GM19023 (cell line): ENCODE results near the gene DDB1.
"Not testable (repeated sequence)": the region's sequence is repeated elsewhere in the genome, so short reads cannot be mapped to it uniquely, and the experiment has no call there.

Experiments used
- ATAC-seq: cut with Tn5 transposase; IDR thresholded peaks from one replicate; pipeline ENCODE4 v1.9.1; 2021; ENCODE audit warnings: mild to moderate bottlenecking, moderate library complexity; ENCODE audit not compliant: unreplicated experiment

DDB1 gene

DNA sequence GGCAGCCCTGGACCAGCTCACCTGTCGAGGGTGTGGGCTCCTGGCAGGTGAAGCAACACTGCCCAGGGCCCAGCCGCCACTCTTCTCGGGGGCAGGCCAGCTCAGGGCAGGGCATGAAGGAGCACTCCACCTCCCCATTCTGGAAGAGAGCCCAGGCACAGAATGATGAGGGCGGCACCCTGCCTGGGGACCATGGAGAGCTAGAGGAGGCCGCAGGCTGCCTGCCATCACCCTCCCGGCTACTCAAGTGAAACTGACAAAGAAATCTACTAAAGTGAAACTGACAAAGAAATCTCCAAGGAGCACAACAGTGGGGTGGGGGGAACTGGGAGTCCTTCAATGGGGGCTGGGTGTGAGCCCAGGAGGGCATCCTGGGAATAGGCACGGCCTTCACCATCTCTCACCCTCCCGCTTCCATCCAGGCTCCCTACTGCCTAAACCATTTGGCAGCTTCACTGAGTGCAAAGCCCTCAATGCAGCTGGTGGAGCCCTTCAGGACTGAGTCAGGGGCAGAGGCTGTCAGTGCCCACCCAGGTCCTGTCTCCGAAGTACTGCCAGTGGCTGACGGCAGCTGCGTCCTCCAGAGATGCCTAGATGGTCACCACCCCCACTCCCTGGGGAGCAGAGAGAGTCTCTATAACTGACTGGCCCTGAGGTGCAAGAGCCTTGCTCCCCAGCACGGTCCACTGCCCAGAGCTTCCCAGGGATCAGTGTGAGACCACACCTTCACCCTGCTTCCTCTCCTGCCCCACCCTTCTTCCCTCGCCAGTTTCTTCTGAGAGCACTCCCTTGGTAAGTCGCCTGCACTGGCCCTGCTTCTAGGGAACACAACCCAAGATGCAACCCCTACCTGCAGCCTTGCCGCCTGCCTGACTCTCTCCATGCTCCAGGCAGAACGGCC lies 59.5 kb downstream of the DDB1 start:
- no peak for ATAC-seq

DNA sequence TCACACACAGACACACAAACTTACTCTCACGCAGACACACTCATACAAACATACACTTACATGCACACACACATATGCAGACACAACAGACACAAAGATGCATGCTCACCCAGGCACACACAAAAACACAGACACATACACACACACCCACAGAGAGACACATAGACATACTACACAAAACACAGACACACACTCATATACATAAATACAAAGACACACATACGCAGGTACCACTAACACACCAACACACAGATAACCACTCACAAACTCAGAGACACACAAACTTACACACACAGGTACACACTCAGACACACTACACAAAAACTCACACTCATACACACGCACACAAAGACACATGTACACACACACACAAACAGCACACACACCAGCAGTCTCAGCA lies 60.2 kb downstream of the DDB1 start:
- no peak for ATAC-seq

- ATAC-seq: no peak
Observed at GRCh38 chr11:61270354-61271076, 62.4 kb downstream of the DDB1 start.

- ATAC-seq: no peak
Observed at GRCh38 chr11:61268588-61269250, 64.2 kb downstream of the DDB1 start.

GRCh38 chr11:61267437-61267841 lies 65.5 kb downstream of the DDB1 start:
- no peak for ATAC-seq

DNA sequence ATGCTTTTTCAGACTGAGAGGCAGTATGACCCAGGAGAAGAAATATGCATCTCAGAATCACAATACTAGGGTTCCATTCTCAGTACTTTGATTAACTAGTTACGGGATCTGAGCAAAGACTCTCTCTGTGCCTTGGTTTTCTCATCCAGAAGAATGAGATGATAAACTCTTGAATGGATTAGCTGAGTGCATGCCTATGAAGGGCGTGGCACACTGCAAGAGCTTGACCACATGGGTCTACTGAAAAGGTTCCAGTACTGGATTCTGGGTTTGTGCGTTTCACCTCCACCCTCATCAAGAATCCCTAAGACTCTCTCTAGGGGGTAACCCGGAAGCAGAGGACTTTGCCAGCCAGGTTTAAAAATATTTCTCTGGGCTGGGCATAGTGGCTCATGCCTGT lies 66.3 kb downstream of the DDB1 start:
- no peak for ATAC-seq

DNA sequence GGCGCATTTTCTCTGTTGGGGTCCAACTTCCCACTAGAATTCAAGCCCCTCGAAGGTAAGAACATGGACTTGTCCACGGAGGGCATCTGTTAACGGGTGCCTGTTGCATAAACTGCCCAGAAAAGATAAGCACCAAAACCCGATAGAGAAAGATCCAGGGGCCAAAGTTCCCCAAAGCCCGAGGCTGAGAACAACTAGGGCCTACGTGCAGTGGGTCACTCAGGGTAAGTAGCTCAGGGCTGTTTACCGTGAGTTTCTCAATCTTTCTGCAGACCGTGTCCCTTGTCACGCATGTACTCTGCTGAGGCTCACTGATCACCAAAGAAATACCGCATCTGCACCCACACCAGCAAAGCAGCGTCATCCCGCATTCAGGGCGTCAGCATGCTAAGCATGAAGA lies 67.5 kb downstream of the DDB1 start:
- no peak for ATAC-seq

GRCh38 chr11:61264795-61265194 lies 68.1 kb downstream of the DDB1 start:
- ATAC-seq: no peak

DNA sequence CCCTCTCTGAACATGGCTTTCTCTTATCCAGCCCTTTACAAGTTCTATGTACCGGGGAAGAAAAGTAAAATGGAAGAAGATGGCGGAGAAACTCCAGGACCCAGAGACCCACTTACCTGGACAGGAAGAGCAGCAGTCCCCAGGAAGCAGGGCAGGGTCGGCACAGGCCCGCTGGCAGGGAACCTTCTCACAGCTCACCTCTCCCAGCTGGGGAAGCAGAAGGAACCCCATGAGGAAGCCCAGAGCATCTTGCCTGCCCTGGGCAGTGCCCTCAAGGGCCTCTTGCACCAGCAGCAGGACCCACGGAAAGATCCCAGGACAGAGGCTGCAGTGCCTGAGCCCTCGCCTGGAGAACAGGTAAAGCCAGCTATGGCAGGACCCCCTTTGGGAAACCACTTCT lies 68.5 kb downstream of the DDB1 start:
- no peak for ATAC-seq

- ATAC-seq: no peak
Observed at GRCh38 chr11:61259363-61259762, 73.5 kb downstream of the DDB1 start.

DNA sequence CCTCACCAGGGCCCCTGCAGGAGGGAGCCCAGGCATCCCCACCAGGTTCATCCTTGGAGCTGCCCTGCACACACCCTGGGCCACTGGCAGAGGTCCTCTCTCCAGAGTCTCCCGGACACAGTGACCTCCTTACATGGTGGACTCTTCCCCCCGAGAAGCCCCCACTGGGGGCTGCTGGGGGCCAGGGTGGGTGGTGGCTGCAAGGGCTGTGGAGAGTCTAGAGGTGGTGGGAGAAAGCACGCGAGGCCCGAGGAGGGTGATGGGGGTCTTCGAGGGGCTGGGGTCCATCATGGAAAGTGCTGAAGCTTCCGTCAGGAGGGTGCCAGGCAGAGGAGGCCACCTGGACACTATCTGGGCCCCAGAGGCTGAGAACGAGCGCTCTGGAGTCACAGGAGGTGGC lies 74.4 kb downstream of the DDB1 start:
- no peak for ATAC-seq

DNA sequence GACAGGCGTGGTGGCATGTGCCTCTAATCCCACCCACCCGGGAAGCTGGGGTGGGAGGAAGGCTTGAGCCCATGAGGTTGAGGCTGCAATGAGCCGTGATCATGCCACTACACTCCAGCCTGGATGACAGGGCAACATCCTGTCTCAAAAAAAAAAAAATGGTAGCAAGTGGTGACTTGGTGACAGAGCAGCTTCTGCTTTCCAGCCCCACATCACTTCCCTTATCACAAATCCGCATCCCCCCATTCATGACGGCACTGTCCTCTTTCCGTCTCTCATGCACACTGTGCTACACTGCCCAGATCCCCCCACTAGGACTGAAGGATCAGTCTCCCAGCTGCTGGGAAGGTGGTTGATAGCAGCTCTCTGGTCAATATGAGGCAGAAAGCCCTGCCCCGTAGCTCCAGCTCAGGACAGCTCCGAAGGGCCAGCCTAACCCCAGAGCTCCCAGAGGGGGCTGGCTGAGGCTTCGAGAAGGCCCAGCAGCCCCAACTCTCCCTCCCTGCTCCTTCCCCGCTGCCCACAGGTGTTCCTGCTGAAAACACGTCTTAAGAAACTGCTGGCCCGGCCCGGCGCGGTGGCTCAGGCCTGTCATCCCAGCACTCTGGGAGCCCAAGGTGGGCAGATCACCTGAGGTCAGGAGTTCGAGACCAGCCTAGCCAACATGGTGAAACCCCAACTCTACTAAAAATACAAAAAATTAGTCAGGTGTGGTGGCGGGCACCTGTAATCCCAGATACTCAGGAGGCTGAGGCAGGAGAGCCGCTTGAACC lies 76.0 kb downstream of the DDB1 start:
- ATAC-seq: no peak

DNA sequence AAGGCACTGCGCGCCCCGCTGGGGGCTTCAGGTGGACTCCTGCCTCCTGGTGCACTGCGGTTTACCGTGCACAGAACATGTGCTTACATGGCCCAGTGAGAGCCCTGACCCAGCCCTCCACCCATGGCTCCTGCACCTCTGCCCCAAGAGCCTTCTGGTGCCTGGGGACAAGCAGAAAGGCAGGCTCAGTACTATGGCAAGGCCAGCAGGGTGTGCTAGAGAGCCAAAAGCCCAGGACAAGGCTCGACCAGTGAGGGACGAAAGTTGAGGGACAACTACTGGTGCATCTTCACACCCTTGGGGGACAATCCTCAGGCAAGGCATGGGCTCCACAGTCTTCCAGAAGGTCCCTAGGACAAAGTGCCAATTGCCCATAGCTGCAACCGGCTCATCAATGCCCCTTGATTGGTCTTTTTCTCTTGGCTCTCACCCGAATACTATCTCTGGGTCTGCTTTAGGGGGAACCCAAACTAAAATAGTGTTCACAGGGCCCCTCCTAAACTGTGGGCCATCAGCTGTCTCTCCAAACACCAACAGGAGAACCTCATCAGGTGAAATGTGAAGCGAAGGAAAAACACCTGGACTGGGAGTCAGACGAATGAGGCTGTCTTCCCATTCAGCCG lies 78.4 kb downstream of the DDB1 start:
- ATAC-seq: no peak

DNA sequence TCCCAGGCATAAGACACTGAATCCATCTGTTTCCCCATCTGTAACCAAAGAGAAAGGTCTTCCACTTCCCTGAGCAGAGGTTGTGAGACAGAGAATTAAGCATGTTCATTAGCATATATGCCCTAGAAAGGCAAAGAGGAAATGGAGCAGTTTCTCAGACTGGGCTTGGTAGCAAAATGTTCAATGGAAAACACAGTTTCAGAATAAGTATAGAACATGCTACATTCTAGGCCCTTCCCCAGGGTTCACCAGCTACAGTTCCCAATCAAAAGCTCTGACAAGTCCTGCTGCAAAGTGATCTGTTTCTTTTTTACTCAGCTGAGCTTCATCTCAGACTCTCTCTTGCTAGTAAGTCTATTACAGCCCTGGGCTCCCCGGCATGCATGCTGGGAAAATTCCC lies 80.6 kb downstream of the DDB1 start:
- ATAC-seq: not testable (repeated sequence)

DNA sequence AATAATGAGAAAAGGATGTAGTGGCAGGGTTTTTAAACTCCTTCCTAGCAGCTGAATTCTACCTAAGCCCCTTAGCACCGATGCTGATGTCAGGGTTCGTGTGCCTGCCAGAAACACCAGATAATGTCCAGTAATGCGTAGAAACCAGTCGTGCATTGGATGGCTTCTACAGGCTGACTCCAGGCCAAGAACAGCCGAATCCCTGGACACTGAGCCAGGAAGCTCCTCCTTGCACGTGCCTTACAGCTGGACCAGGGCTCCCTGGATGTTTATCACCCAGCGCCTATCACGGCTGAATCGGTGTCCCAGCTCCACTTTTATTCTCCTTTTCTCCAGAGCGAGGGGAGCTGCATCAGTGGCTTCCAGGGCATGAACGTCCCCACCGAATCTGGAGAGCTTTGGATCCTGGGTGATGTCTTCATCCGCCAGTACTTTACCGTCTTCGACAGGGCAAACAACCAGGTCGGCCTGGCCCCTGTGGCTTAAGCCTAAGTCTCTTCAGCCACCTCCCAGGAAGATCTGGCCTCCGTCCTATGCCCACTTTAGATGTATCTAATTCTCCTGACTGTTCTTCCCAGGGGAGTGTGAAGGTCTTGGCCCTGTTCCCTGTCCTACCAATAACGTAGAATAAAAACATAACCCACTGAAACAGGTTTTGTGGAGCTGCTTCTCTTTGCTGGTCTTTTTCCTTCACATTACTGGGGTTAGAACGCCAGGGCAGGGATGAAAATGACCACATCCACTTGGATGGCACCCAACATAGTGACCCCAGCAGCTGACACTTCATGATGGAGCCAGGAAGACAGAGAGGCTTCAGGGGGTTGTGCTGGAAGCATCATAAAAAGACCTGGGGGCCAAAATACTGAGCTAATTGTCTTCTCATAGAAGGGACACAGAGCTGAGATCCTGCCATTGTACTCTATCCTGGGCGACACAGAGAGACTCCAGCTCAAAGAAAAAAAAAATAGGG lies 81.8 kb downstream of the DDB1 start:
- not testable (repeated sequence) for ATAC-seq
